HG03108 (cell line): ENCODE measurements around the gene SMC4.
"Not testable (repeated sequence)": the region's sequence is repeated elsewhere in the genome, so short reads cannot be mapped to it uniquely, and the experiment has no call there.

Experiments
- ATAC-seq: cut with Tn5 transposase; IDR thresholded peaks from one replicate; pipeline ENCODE4 v1.9.1; 2021; ENCODE audit warnings: moderate library complexity; ENCODE audit not compliant: unreplicated experiment

The SMC4 gene

GRCh38 chr3:160399125-160400029 lies at the start of gene SMC4, which contains the start of gene IFT80:
Gene SMC4, plus strand, starts transcription at chr3:160399650. Its CDS starts 1,177 bp downstream, at chr3:160400827.
Gene IFT80, minus strand, starts transcription at chr3:160399225. Its CDS starts 14,625 bp downstream, at chr3:160384600.
- ATAC-seq = peak; percentile 93

GRCh38 chr3:160355826-160356225 lies 43.6 kb upstream of the SMC4 start:
- ATAC-seq = no peak

GRCh38 chr3:160362896-160363295 lies 36.6 kb upstream of the SMC4 start:
- ATAC-seq = not testable (repeated sequence)

GRCh38 chr3:160365869-160366522 lies 33.5 kb upstream of the SMC4 start:
- no peak for ATAC-seq

GRCh38 chr3:160368804-160369203 lies 30.6 kb upstream of the SMC4 start:
- peak; percentile 59 for ATAC-seq

- no peak for ATAC-seq
Measured at GRCh38 chr3:160369784-160370183, 29.7 kb upstream of the SMC4 start.

DNA sequence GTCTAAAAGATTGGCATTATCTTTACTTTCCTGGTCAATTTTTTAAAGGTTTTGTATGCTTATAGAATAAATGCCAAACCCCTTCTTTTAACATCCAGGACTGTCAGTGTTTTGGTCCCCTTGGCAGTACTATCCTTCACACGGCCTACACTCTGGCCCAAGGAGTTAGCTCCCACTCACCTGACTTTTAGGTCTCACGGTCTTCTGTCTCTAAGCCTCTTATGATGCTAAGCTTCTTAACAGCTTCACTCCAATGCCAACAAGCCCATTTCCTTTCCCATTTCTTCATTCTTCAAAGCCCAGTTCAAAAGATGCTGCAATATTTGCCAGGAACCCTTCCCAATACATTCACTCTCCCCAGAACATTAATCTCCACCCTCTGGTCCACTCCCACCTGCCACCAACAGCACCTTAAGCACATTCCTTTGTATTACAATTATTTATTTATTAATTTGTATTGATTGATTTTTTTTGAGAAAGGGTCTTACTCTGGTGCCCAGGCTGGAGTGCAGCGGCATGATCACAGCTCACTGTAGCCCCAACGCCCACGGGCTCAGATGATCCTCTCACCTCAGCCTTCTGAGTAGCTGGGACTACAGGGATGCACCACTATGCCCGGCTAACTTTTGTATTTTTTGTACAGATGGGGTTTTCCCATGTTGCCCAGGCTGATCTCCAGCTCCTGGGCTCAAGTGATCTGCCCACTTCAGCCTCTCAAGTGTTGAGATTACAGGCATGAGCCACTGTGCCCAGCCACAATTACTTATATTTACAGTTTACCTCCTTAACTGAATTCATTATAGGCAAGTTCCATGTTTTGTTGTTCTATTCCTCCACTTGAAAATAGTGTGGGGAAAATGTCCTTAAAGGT lies 28.2 kb upstream of the SMC4 start:
- no peak for ATAC-seq

DNA sequence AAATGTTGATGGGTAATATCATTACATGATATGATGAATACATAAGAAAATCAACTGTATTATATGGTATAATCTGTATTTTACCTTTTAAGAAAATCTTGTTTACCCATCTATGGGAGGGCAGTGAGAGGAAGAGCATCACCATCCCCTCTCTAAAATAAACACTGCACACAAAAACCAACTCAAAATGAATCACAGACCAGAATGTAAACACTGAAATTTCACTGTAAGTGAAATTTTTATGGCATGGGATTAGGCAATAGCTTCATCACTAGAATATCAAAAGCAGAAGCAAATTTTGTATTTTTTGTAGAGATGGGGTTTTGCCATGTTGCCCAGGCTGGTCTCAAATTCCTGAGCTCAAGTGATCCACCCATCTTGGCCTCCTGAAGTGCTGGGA lies 26.7 kb upstream of the SMC4 start:
- no peak for ATAC-seq

DNA sequence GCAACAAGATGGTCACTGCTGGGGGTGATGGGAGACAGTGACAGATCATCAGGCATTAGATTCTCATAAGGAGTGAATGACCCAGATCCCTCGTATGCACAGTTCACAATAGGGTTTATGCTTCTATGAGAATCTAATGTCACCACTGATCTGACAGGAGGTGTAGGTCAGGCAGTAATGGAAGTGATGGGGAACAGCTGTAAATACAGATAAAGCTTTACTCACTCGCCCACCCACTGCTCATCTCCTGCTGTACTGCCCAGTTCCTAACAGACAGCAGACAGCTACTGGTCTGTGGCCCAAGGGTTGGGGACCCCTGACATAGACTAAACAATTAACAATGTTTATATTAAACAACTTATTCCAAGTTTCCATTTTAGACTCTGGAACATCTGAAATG lies 25.8 kb upstream of the SMC4 start:
- no peak for ATAC-seq

DNA sequence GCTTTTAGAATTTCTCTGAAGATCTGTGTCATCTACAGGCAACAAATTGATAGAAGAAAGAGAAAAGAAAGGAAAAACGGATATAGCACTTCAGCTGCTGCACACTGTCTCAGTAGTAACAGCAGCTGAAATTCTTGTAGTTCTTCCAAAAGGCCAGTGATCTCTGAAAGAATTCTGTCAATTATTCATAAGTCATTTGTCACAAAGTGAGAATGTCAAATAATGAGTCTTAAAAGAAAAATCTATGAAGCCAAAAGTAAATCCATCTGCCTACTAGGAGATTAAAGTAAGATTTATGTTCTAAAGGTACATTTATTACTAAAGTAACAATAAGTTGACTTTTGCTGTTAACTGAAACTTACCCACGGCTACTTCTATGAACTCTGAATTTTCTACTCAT lies 25.0 kb upstream of the SMC4 start:
- no peak for ATAC-seq

- ATAC-seq = no peak
Measured at GRCh38 chr3:160374925-160375324, 24.5 kb upstream of the SMC4 start.

- no peak for ATAC-seq
Measured at GRCh38 chr3:160376681-160377080, 22.8 kb upstream of the SMC4 start.

DNA sequence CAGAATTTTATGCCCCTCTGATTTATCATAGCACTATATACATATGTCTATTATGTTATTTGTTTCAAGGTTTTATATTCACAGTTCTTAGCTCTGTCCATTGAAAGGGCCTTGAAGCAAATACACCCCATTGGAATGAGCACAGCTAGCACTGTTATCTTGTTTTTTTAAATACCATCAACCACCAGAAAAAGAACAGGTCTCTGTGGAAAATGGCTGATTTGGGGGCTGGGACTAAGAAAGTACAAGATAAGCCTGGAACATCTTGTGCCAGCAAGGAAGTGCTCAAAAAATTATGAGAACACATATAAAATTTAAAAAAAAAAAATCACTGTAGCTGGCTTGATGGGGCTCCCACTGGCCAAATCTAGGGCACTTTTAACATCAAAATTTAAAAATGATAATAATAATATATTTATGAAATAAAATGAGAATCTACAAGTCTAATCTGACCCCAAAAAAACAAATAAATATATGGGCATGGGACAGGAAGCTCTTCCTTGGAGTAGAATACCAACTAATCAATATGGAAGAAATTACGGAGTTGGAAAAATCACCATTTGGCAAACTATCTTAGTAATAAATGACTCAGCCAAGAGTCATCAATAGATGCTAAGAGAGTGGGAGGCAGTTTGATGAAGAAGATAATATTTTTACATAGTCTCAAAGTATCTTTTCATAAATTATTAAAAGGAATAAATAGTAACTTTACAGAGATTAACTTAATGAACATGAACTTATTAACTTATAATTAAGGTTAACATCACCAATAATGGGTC lies 20.9 kb upstream of the SMC4 start:
- no peak for ATAC-seq

- no peak for ATAC-seq
Measured at GRCh38 chr3:160379628-160380214, 19.7 kb upstream of the SMC4 start.

GRCh38 chr3:160381470-160381869 lies 18.0 kb upstream of the SMC4 start:
- no peak for ATAC-seq

DNA sequence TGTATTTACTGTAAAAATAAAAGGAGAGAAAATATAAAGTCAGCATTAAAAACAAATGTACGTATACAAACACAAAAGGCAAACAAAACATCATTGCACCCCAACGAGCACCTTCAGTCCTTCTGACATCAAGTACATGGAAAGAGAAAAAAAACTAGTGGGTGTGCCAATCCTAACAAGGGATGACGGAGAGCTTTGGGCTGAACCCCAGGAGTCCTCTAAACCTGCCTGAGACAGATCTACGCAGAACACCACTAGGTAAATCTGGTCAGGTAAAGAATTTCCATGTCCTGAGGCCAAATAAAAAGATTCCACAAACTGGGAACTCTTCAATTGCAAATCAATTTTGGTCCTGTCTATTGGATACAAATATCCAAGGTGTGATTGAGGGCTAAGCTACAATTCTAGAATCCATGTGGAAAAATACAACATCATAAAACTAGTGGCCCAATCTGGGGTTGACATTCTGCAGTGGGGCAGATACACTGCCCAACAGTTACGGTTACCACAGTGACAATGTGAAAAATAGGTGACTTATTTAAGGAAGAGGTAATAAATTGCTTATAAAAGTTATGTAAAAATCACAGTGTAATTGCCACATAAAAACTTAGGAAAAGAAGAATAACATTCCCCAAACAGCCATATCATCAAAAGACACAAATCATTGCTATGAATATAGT lies 14.7 kb upstream of the SMC4 start:
- ATAC-seq = no peak

DNA sequence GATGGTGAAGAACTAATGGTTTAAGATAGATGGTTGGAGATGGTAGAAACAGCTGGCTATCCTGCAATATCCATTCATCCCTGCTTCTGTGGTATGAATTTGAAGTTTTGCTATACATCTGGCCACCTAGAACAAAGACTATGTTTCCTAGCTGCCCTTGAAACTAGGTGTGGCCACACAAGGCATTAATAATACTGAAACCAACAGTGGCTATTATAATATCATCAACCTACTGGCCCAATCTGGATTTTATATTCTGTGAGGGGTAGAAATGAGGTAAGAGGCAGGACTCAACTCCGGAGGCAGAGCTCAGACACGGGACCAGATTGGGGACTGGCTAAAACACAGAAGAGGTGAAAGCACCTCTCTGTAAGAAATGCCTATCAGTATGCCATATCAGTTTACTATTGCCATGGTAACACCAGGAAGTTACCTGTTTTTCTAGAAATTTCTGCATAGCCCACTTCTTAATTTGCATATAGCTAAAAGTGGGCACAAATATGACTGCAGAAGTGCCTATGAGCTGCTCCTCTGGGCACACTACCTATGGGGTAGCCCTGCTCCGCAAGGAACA lies 8.8 kb upstream of the SMC4 start:
- peak; percentile 48 for ATAC-seq

GRCh38 chr3:160392798-160393197 lies 6.7 kb upstream of the SMC4 start:
- ATAC-seq = no peak

- ATAC-seq = no peak
Measured at GRCh38 chr3:160393346-160394008, 6.0 kb upstream of the SMC4 start.
